ENCODE results near the gene KIAA0513. TPM values are rescaled to one million over a fixed set of nuclear protein-coding genes. Genes with fewer than 3 reads are reported as not detected.

KIAA0513 gene
- total and polyA plus RNA-seq, 2 donors (not counting 3 experiments of a cell fraction or from before 2014, with no cell fraction given): 1.8 to 4.3 TPM

GRCh38 chr16:85133290-85133599 is 105.7 kb downstream of the KIAA0513 start:
- BruUV-seq (replicated peaks): no TSS peak

More at GRCh38 chr16:85133290-85133599, 105.7 kb downstream of the KIAA0513 start:
- FAIRE-seq (no peak), DNase-seq (ENCODE audit: low read depth, low spot score) (no peak)
- intact Hi-C loops (cut with micrococcal nuclease) (no loop called here), dilution Hi-C loops (cut with MboI; ENCODE audit: extremely low pct_ligation_motif_present, low sequenced_read_pairs) (no loop called here)
- Histone ChIP-seq H3K9me1 (replicated peaks; ENCODE audit: control insufficient read depth, extremely low read depth, insufficient read depth, low read length) (no peaks in the 10 kb centered on the region), H3K4me2 (ENCODE audit: insufficient read depth, low read length) (no peak overlapping the region), H3K9ac (replicated peaks; ENCODE audit: extremely low read depth, insufficient read depth, low read length) (no peak overlapping the region), H3K27me3 (ENCODE audit: control insufficient read depth in 2 of 2, insufficient read depth in 2 of 2, low read length in 2 of 2) (no peaks in the 10 kb centered on the region), H3K9me3 (replicated peaks; ENCODE audit: control insufficient read depth, insufficient read depth, low read length) (no peaks in the 10 kb centered on the region), H3K79me2 (ENCODE audit: control insufficient read depth, insufficient read depth, low read length) (no peaks in the 10 kb centered on the region), H3K27ac (ENCODE audit: insufficient read depth, low read depth, low read length) (no peak overlapping the region), H4K20me1 (replicated peaks; ENCODE audit: control insufficient read depth, extremely low read depth, insufficient read depth, low read length) (no peaks in the 10 kb centered on the region), H3K4me3 (replicated peaks in 1 of 3; ENCODE audit: insufficient read depth in 1 of 3, low read depth in 1 of 3, low read length in 3 of 3) (no peak overlapping the region), H3K4me1 (ENCODE audit: control insufficient read depth, extremely low read depth, insufficient read depth, low read length) (peaks cover 39% of the 10 kb centered on the region), H2AFZ (ENCODE audit: low read depth, low read length) (no peak overlapping the region), H3K36me3 (ENCODE audit: control insufficient read depth in 2 of 2, extremely low read depth in 1 of 2, insufficient read depth in 2 of 2, low read length in 2 of 2) (no peaks in the 10 kb centered on the region)
- POLR2A ChIA-PET: no interaction called here
- CTCF ChIA-PET: interaction anchor here (0.8 kb wide), 1 partner anchor 15 kb away, joined by 3 read pairs; no protein-coding TSS in a partner anchor
- TF ChIP-seq FOS (IDR thresholded peaks at IDR 0.05; ENCODE audit: borderline replicate concordance, insufficient read depth, low read length): no peak
- TF ChIP-seq POLR2A (IDR thresholded peaks at IDR 0.05; ENCODE audit: low read depth, low read length): no peak
- no peak for TF ChIP-seq EZH2 (IDR thresholded peaks at IDR 0.05; ENCODE audit: borderline replicate concordance, low read depth, low read length, severe bottlenecking)
- no peak for TF ChIP-seq JUN (IDR thresholded peaks at IDR 0.05; ENCODE audit: borderline replicate concordance, insufficient read depth, insufficient read length, low read depth)
- TF ChIP-seq GATA2 (IDR thresholded peaks at IDR 0.05; ENCODE audit: insufficient read depth, insufficient read length, low read depth, low read length): no peak
- no peak for TF ChIP-seq MYC (IDR thresholded peaks at IDR 0.05; ENCODE audit: low read depth, low read length)
- no peak for TF ChIP-seq CTCF (IDR thresholded peaks at IDR 0.05; ENCODE audit: extremely low read depth in 1 of 2, insufficient read depth in 1 of 2, low read depth in 1 of 2, low read length in 2 of 2)
- TF ChIP-seq MAX (IDR thresholded peaks at IDR 0.05; ENCODE audit: insufficient read depth, insufficient read length): no peak
- TF ChIP-seq POLR2AphosphoS5 (IDR thresholded peaks at IDR 0.05; ENCODE audit: insufficient read depth, low read depth, low read length): no peak

Measured in endothelial cell of umbilical vein (primary cell).